ENCODE measurements around the gene TAS2R5.

- TF ChIP-seq CTCF (IDR thresholded peaks at IDR 0.05; ENCODE audit: poor library complexity): no peak
- TF ChIP-seq EZH2 (IDR thresholded peaks at IDR 0.05; ENCODE audit: borderline replicate concordance): no peak
Observed at GRCh38 chr7:141763797-141764196, 26.2 kb upstream of the TAS2R5 start, which contains the start of gene TAS2R3.
